Measurements from ENCODE around the gene METTL2B.

DNA sequence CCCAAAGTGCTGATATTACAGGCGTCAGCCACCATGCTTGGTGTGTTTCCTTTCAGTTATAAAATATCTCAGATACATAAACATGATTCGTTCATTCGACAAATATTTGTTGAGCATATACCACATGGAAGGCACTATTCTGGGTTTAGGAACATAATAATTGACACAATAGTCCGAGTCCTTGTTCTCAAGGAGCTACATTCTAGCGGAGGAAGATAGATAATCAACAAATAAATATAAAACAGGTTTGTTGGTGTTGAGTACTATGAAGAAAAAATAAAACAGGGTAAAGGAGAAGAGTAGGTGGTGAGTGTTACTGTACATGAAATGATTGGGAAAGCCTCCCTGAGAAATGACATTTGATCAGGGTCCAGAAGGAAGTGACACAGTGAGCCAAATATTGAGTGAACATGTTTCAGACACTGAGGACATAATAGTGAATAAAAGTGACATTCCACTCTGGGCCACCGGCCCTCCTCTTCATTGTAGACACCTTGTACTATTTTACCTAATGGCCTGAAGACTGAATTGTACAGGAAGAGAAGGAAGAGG is 27.7 kb upstream of the METTL2B start:
- TF ChIP-seq CTCF (conservative IDR thresholded peaks at IDR 0.05; ENCODE audit: low read length) (no peak), EZH2phosphoT487 (IDR thresholded peaks at IDR 0.05; ENCODE audit: borderline replicate concordance) (no peak)
